Activated T-helper 1 cell treated with anti-CD3 and anti-CD28 coated beads, Interleukin-12 subunit alpha, Interleukin-12 subunit beta, Interleukin-2, Interleukin-4 antibody, amounts not matched to agents 30 ng/mL and 10 ng/mL and 1 ng/mL, durations not matched to agents 14 hours and 24 hours and 36 hours (primary cell): ENCODE results near the gene CEP63. TPM values are rescaled to one million over a fixed set of nuclear protein-coding genes. Genes with fewer than 3 reads are reported as not detected.

Experiments
- DNase-seq: peaks from one replicate; pipeline ENCODE4 v3.0.0; 2021; ENCODE audit warnings: low spot score
- H3K27ac Mint-ChIP-seq: one replicate; pipeline ENCODE4 v1.8.0; 2021; ENCODE audit warnings: mild to moderate bottlenecking, mixed read lengths
- H3K27me3 Mint-ChIP-seq: one replicate; pipeline ENCODE4 v1.8.0; 2022; ENCODE audit warnings: mild to moderate bottlenecking, moderate library complexity, mixed read lengths; ENCODE audit not compliant: insufficient read depth
- H3K36me3 Mint-ChIP-seq: one replicate; pipeline ENCODE4 v1.8.0; 2021; ENCODE audit warnings: low read depth, mixed read lengths
- H3K4me1 Mint-ChIP-seq: one replicate; pipeline ENCODE4 v1.8.0; 2021; ENCODE audit warnings: low read depth, mixed read lengths
- H3K4me3 Mint-ChIP-seq: one replicate; pipeline ENCODE4 v1.8.0; 2021; ENCODE audit warnings: mild to moderate bottlenecking, moderate library complexity, mixed read lengths
- H3K9me3 Mint-ChIP-seq: one replicate; pipeline ENCODE4 v1.8.0; 2021; ENCODE audit warnings: mixed read lengths
- intact Hi-C: fragments of 100-400 bp; cut with micrococcal nuclease; formaldehyde crosslinking; loops from one replicate; pipeline ENCODE4 v1.15.1; 2024
- total RNA-seq: library from RNA; stranded (reverse); gene quantifications from 2 replicates; pipeline ENCODE4 v1.2.3, GENCODE V29; 2022

CEP63 gene
- total RNA-seq, 1 donor from 2014 or later = 20.0 TPM

- Mint-ChIP-seq H3K27me3 (peaks cover 10% of the 10 kb centered on the region), H3K27ac (no peak overlapping the region), H3K4me3 (no peak overlapping the region), H3K4me1 (no peaks in the 10 kb centered on the region), H3K36me3 (no peaks in the 10 kb centered on the region), H3K9me3 (no peaks in the 10 kb centered on the region)
- no peak for DNase-seq
- intact Hi-C loops = no loop called here
Observed at GRCh38 chr3:134610432-134611385, 124.9 kb downstream of the CEP63 start.

GRCh38 chr3:134611516-134611915 lies 125.7 kb downstream of the CEP63 start:
- Mint-ChIP-seq H3K36me3 (no peaks in the 10 kb centered on the region), H3K27ac (no peak overlapping the region), H3K27me3 (peaks cover 2% of the 10 kb centered on the region), H3K4me3 (no peak overlapping the region), H3K9me3 (no peaks in the 10 kb centered on the region), H3K4me1 (no peaks in the 10 kb centered on the region)
- no peak for DNase-seq
- intact Hi-C loops = no loop called here

GRCh38 chr3:134613006-134613520 lies 127.2 kb downstream of the CEP63 start:
- Mint-ChIP-seq H3K36me3 (no peaks in the 10 kb centered on the region), H3K4me1 (no peaks in the 10 kb centered on the region), H3K4me3 (no peak overlapping the region), H3K27me3 (no peaks in the 10 kb centered on the region), H3K27ac (no peak overlapping the region), H3K9me3 (no peaks in the 10 kb centered on the region)
- DNase-seq = no peak
- intact Hi-C loops = no loop called here

GRCh38 chr3:134614955-134615354 lies 129.1 kb downstream of the CEP63 start:
- Mint-ChIP-seq H3K36me3 (no peaks in the 10 kb centered on the region), H3K4me1 (no peaks in the 10 kb centered on the region), H3K27me3 (no peaks in the 10 kb centered on the region), H3K9me3 (no peaks in the 10 kb centered on the region), H3K4me3 (no peak overlapping the region), H3K27ac (no peak overlapping the region)
- intact Hi-C loops = no loop called here
- DNase-seq = no peak

GRCh38 chr3:134615743-134616142 lies 129.9 kb downstream of the CEP63 start:
- no peak for DNase-seq
- no peaks in the 10 kb centered on the region for H3K36me3 Mint-ChIP-seq
- intact Hi-C loops = no loop called here
- no peak overlapping the region for H3K4me3 Mint-ChIP-seq
- H3K27ac Mint-ChIP-seq = no peak overlapping the region
- H3K9me3 Mint-ChIP-seq = no peaks in the 10 kb centered on the region
- H3K27me3 Mint-ChIP-seq = no peaks in the 10 kb centered on the region
- H3K4me1 Mint-ChIP-seq = no peaks in the 10 kb centered on the region

GRCh38 chr3:134617608-134618477 lies 132.0 kb downstream of the CEP63 start:
- H3K36me3 Mint-ChIP-seq = no peaks in the 10 kb centered on the region
- no peak for DNase-seq
- no peaks in the 10 kb centered on the region for H3K9me3 Mint-ChIP-seq
- no peaks in the 10 kb centered on the region for H3K4me1 Mint-ChIP-seq
- H3K27me3 Mint-ChIP-seq = no peaks in the 10 kb centered on the region
- intact Hi-C loops = no loop called here
- no peak overlapping the region for H3K4me3 Mint-ChIP-seq
- H3K27ac Mint-ChIP-seq = no peak overlapping the region

- H3K36me3 Mint-ChIP-seq = no peaks in the 10 kb centered on the region
- intact Hi-C loops = no loop called here
- no peak overlapping the region for H3K4me3 Mint-ChIP-seq
- H3K27ac Mint-ChIP-seq = no peak overlapping the region
- no peak for DNase-seq
- H3K4me1 Mint-ChIP-seq = no peaks in the 10 kb centered on the region
- no peaks in the 10 kb centered on the region for H3K9me3 Mint-ChIP-seq
- no peaks in the 10 kb centered on the region for H3K27me3 Mint-ChIP-seq
Observed at GRCh38 chr3:134618478-134619300, 132.8 kb downstream of the CEP63 start.

GRCh38 chr3:134619301-134619615 lies 133.4 kb downstream of the CEP63 start:
- intact Hi-C loops = no loop called here
- Mint-ChIP-seq H3K27me3 (no peaks in the 10 kb centered on the region), H3K27ac (no peak overlapping the region), H3K4me3 (no peak overlapping the region), H3K4me1 (no peaks in the 10 kb centered on the region), H3K9me3 (no peaks in the 10 kb centered on the region), H3K36me3 (no peaks in the 10 kb centered on the region)
- DNase-seq = no peak

- H3K9me3 Mint-ChIP-seq = no peaks in the 10 kb centered on the region
- no peaks in the 10 kb centered on the region for H3K4me1 Mint-ChIP-seq
- no peaks in the 10 kb centered on the region for H3K27me3 Mint-ChIP-seq
- DNase-seq = no peak
- no peaks in the 10 kb centered on the region for H3K36me3 Mint-ChIP-seq
- no peak overlapping the region for H3K27ac Mint-ChIP-seq
- intact Hi-C loops = no loop called here
- no peak overlapping the region for H3K4me3 Mint-ChIP-seq
Observed at GRCh38 chr3:134619884-134620445, 134.1 kb downstream of the CEP63 start.

GRCh38 chr3:134620476-134621115 lies 134.7 kb downstream of the CEP63 start:
- Mint-ChIP-seq H3K27me3 (no peaks in the 10 kb centered on the region), H3K9me3 (no peaks in the 10 kb centered on the region), H3K36me3 (no peaks in the 10 kb centered on the region), H3K27ac (no peak overlapping the region), H3K4me3 (no peak overlapping the region), H3K4me1 (no peaks in the 10 kb centered on the region)
- no peak for DNase-seq
- intact Hi-C loops = no loop called here

- DNase-seq = no peak
- intact Hi-C loops = no loop called here
- Mint-ChIP-seq H3K9me3 (no peaks in the 10 kb centered on the region), H3K4me1 (no peaks in the 10 kb centered on the region), H3K36me3 (no peaks in the 10 kb centered on the region), H3K27ac (no peak overlapping the region), H3K27me3 (no peaks in the 10 kb centered on the region), H3K4me3 (no peak overlapping the region)
Observed at GRCh38 chr3:134621854-134622253, 136.0 kb downstream of the CEP63 start.

- no peaks in the 10 kb centered on the region for H3K27me3 Mint-ChIP-seq
- no peaks in the 10 kb centered on the region for H3K4me1 Mint-ChIP-seq
- H3K9me3 Mint-ChIP-seq = no peaks in the 10 kb centered on the region
- H3K27ac Mint-ChIP-seq = no peak overlapping the region
- DNase-seq = no peak
- intact Hi-C loops = no loop called here
- no peaks in the 10 kb centered on the region for H3K36me3 Mint-ChIP-seq
- H3K4me3 Mint-ChIP-seq = no peak overlapping the region
Observed at GRCh38 chr3:134622806-134623365, 137.0 kb downstream of the CEP63 start.
